ENCODE measurements around the gene SCEL.

DNA sequence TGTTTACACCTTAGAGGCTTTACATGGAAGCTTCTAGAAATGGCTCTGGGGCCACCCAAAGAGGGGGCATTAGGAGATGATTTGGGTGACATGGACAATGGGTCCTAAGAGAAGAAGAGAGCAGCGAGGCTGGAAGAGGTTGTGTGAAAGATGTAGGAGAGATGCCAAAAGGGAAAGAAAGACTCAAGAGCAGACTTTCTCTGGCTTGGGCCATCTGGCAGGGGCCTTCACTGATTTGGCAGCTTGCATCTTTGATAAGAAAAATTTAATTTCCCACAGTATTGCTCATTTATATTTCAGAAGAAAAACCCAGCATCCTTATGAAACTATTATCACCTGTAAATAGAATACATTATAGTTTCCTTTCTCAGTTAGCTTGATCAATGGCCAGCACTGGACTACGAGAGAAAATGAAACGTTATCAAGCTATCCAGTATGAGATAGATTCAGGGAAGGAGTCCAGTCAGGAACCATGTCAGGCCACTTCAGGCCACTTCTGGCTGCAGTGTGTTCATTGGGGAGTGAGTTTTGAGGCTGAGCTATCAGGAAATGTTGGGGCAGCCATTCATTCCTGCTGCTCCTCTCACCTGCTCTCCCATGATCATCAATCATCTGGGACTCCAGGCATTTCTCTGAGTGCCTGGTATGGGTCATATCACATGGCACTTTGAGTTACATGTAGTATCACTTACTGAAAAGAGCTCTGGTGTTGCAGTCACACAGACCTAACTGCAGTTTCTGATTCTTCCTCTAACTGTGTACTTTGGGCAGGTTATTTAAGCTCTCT, 10.3 kb downstream of the SCEL start:
- TF ChIP-seq, protein P1, sequence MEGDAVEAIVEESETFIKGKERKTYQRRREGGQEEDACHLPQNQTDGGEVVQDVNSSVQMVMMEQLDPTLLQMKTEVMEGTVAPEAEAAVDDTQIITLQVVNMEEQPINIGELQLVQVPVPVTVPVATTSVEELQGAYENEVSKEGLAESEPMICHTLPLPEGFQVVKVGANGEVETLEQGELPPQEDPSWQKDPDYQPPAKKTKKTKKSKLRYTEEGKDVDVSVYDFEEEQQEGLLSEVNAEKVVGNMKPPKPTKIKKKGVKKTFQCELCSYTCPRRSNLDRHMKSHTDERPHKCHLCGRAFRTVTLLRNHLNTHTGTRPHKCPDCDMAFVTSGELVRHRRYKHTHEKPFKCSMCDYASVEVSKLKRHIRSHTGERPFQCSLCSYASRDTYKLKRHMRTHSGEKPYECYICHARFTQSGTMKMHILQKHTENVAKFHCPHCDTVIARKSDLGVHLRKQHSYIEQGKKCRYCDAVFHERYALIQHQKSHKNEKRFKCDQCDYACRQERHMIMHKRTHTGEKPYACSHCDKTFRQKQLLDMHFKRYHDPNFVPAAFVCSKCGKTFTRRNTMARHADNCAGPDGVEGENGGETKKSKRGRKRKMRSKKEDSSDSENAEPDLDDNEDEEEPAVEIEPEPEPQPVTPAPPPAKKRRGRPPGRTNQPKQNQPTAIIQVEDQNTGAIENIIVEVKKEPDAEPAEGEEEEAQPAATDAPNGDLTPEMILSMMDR (IDR thresholded peaks at IDR 0.05) = no peak
- no peak for TF ChIP-seq POLR2A (IDR thresholded peaks at IDR 0.05)
